ENCODE results near the gene TMEM204.

Gene TMEM204

GRCh38 chr16:1561836-1562235 lies 28.4 kb downstream of the TMEM204 start:
- H2AFZ ChIP-seq, result no peak overlapping the region
- H3K4me3 ChIP-seq (ENCODE audit: low read depth, low read length), result no peak overlapping the region
- no peaks in the 10 kb centered on the region for H3K27me3 ChIP-seq (ENCODE audit: control insufficient read depth, insufficient read depth, low read length)
- no peaks in the 10 kb centered on the region for H3K36me3 ChIP-seq (ENCODE audit: control insufficient read depth, insufficient read depth, low read length)
- H3K9ac ChIP-seq, result no peak overlapping the region
- H3K4me2 ChIP-seq (ENCODE audit: low read length), result no peak overlapping the region
- no peaks in the 10 kb centered on the region for H3K4me1 ChIP-seq
- no peaks in the 10 kb centered on the region for H3K79me2 ChIP-seq
- TF ChIP-seq CTCF (IDR thresholded peaks at IDR 0.05), result no peak
- no peaks in the 10 kb centered on the region for H3K9me3 ChIP-seq (ENCODE audit: control insufficient read depth, low read length)
- no peak overlapping the region for H3K27ac ChIP-seq

GRCh38 chr16:1563786-1564185 lies 30.3 kb downstream of the TMEM204 start:
- H3K9ac ChIP-seq, result no peak overlapping the region
- H3K27ac ChIP-seq, result no peak overlapping the region
- TF ChIP-seq CTCF (IDR thresholded peaks at IDR 0.05), result no peak
- H3K36me3 ChIP-seq (ENCODE audit: control insufficient read depth, insufficient read depth, low read length), result no peaks in the 10 kb centered on the region
- H3K4me2 ChIP-seq (ENCODE audit: low read length), result no peak overlapping the region
- no peaks in the 10 kb centered on the region for H3K9me3 ChIP-seq (ENCODE audit: control insufficient read depth, low read length)
- no peaks in the 10 kb centered on the region for H3K79me2 ChIP-seq
- H3K4me3 ChIP-seq (ENCODE audit: low read depth, low read length), result no peak overlapping the region
- H3K4me1 ChIP-seq, result no peaks in the 10 kb centered on the region
- no peaks in the 10 kb centered on the region for H3K27me3 ChIP-seq (ENCODE audit: control insufficient read depth, insufficient read depth, low read length)
- H2AFZ ChIP-seq, result no peak overlapping the region

DNA sequence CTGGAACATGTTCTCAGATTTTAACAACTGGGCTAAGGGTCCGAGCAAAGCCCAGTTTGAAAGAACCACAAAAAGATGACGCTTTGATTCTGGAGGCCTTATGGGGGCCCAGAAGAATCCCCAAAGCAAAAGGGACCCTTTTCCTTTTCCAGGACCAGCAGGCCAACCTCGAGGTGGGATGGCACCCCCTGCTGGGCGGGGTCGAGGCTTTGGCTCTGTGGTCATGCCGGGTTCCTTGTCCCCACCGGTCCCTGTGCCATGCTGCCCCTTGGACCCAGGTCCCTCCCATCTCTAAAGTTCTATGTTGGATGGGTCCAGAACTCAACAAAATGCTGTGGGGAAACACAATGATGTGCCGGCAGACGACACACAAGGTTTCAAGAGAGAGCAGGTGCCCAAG lies 30.9 kb downstream of the TMEM204 start:
- Histone ChIP-seq H3K9me3 (ENCODE audit: control insufficient read depth, low read length) (no peaks in the 10 kb centered on the region), H3K4me1 (no peaks in the 10 kb centered on the region), H3K9ac (no peak overlapping the region), H2AFZ (no peak overlapping the region), H3K79me2 (no peaks in the 10 kb centered on the region), H3K4me3 (ENCODE audit: low read depth, low read length) (no peak overlapping the region), H3K27me3 (ENCODE audit: control insufficient read depth, insufficient read depth, low read length) (no peaks in the 10 kb centered on the region), H3K27ac (no peak overlapping the region), H3K4me2 (ENCODE audit: low read length) (no peak overlapping the region), H3K36me3 (ENCODE audit: control insufficient read depth, insufficient read depth, low read length) (no peaks in the 10 kb centered on the region)
- TF ChIP-seq CTCF (IDR thresholded peaks at IDR 0.05), result no peak

DNA sequence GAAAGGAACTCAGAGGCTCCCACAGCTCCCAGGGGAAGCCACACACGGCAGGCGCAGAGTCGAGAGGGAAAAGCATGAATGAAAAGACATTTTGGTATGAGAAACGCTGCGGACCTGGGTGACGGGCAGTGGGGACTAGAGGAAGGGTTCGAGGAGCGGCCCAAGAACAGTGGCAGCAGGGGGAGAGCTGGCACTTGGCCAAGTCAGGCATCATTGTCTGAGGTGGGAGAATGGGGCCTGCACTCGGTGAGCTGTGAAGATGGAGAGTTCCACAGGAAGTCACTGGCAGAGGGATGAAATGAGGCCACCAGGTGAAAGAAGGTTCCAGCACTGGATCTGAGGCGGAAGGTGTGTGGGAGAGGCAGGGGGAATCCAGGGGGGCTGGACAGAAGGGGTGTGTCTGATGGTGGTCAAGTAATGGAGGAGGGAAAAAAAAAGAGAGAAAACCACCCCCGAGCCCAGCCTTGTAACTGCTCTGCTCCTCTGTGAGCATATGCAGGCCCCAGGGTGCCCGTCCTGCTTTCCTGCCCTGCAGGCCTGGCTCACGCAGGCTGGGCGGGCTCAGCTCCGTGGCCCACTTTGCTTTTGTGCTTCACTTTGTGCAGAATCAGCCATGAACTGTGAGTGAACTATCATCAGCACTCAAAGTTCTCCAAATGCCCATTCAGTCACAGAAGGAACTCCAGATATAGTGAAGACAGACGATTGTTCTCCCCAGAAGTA lies 31.8 kb downstream of the TMEM204 start:
- no peak for TF ChIP-seq CTCF (IDR thresholded peaks at IDR 0.05)
- H2AFZ ChIP-seq, result no peak overlapping the region
- no peaks in the 10 kb centered on the region for H3K79me2 ChIP-seq
- H3K27ac ChIP-seq, result no peak overlapping the region
- no peaks in the 10 kb centered on the region for H3K9me3 ChIP-seq (ENCODE audit: control insufficient read depth, low read length)
- H3K4me2 ChIP-seq (ENCODE audit: low read length), result no peak overlapping the region
- no peaks in the 10 kb centered on the region for H3K27me3 ChIP-seq (ENCODE audit: control insufficient read depth, insufficient read depth, low read length)
- no peaks in the 10 kb centered on the region for H3K4me1 ChIP-seq
- no peaks in the 10 kb centered on the region for H3K36me3 ChIP-seq (ENCODE audit: control insufficient read depth, insufficient read depth, low read length)
- no peak overlapping the region for H3K9ac ChIP-seq
- H3K4me3 ChIP-seq (ENCODE audit: low read depth, low read length), result no peak overlapping the region

- H3K79me2 ChIP-seq, result no peaks in the 10 kb centered on the region
- H3K4me2 ChIP-seq (ENCODE audit: low read length), result no peak overlapping the region
- H3K9me3 ChIP-seq (ENCODE audit: control insufficient read depth, low read length), result no peaks in the 10 kb centered on the region
- H3K4me1 ChIP-seq, result no peaks in the 10 kb centered on the region
- no peaks in the 10 kb centered on the region for H3K27me3 ChIP-seq (ENCODE audit: control insufficient read depth, insufficient read depth, low read length)
- no peak overlapping the region for H2AFZ ChIP-seq
- H3K4me3 ChIP-seq (ENCODE audit: low read depth, low read length), result no peak overlapping the region
- no peak overlapping the region for H3K9ac ChIP-seq
- H3K36me3 ChIP-seq (ENCODE audit: control insufficient read depth, insufficient read depth, low read length), result no peaks in the 10 kb centered on the region
- no peak overlapping the region for H3K27ac ChIP-seq
- no peak for TF ChIP-seq CTCF (IDR thresholded peaks at IDR 0.05)
Measured at GRCh38 chr16:1567988-1568387, 34.5 kb downstream of the TMEM204 start.

Measured in parathyroid adenoma (tissue), 2 donors.